Measurements from ENCODE around the gene COL27A1.

The COL27A1 gene

GRCh38 chr9:114107286-114108001, 47.9 kb upstream of the COL27A1 start:
- no peak for TF ChIP-seq ZNF621 (tag by site-specific recombination; IDR thresholded peaks at IDR 0.05)
- TF ChIP-seq INSM2 (tag by site-specific recombination; IDR thresholded peaks at IDR 0.05): no peak
- TF ChIP-seq ZNF518A (tag by site-specific recombination; conservative IDR thresholded peaks at IDR 0.05; ENCODE audit: low read depth): no peak
- TF ChIP-seq PRDM10 (tag by site-specific recombination; IDR thresholded peaks at IDR 0.05): no peak
- TF ChIP-seq ZNF791 (tag by site-specific recombination; IDR thresholded peaks at IDR 0.05): no peak
- no peak for TF ChIP-seq ZNF157 (tag by site-specific recombination; IDR thresholded peaks at IDR 0.05)
- no peak for TF ChIP-seq ZNF596 (tag by site-specific recombination; IDR thresholded peaks at IDR 0.05)
- TF ChIP-seq MYNN (tag by site-specific recombination; IDR thresholded peaks at IDR 0.05; ENCODE audit: borderline replicate concordance): no peak
- TF ChIP-seq ZSCAN18 (tag by site-specific recombination; IDR thresholded peaks at IDR 0.05): no peak
- no peak for TF ChIP-seq ZNF132 (tag by site-specific recombination; IDR thresholded peaks at IDR 0.05; ENCODE audit: borderline replicate concordance)
- TF ChIP-seq PRDM6 (tag by site-specific recombination; IDR thresholded peaks at IDR 0.05): no peak
- no peaks in the 10 kb centered on the region for H3K36me3 ChIP-seq (ENCODE audit: control insufficient read depth in 2 of 2, insufficient read depth in 1 of 2, low read length in 2 of 2)
- H3K27ac ChIP-seq (ENCODE audit: extremely low read depth, low read depth, low read length): no peak overlapping the region
- H3K4me3 ChIP-seq (ENCODE audit: low read depth, low read length): no peak overlapping the region
- H3K4me1 ChIP-seq (ENCODE audit: control insufficient read depth, insufficient read depth, low read length): no peaks in the 10 kb centered on the region
- ChIA-PET CTCF (interaction anchor here (0.5 to 10.8 kb wide), 60 partner anchors 8 to 1808 kb away, joined by 3 to 225 read pairs (median 5); partner anchors contain the start of genes COL27A1 and KIF12), POLR2A (interaction anchor here (1.3 to 1.5 kb wide), 2 partner anchors 183 to 184 kb away, joined by 3 to 9 read pairs; no protein-coding TSS in a partner anchor)
- no peaks in the 10 kb centered on the region for H3K9me3 ChIP-seq (ENCODE audit: control insufficient read depth, insufficient read depth, low read depth, low read length)

All from HEK293 (cell line).